Measurements from ENCODE around the gene INSL3.
"Not testable (repeated sequence)": the region's sequence is repeated elsewhere in the genome, so short reads cannot be mapped to it uniquely, and the experiment has no call there.

The INSL3 gene

GRCh38 chr19:17811681-17812080 is 9.6 kb downstream of the INSL3 start:
- DNase-seq = no peak

- DNase-seq = no peak
Measured at GRCh38 chr19:17811103-17811502, 10.2 kb downstream of the INSL3 start.

DNA sequence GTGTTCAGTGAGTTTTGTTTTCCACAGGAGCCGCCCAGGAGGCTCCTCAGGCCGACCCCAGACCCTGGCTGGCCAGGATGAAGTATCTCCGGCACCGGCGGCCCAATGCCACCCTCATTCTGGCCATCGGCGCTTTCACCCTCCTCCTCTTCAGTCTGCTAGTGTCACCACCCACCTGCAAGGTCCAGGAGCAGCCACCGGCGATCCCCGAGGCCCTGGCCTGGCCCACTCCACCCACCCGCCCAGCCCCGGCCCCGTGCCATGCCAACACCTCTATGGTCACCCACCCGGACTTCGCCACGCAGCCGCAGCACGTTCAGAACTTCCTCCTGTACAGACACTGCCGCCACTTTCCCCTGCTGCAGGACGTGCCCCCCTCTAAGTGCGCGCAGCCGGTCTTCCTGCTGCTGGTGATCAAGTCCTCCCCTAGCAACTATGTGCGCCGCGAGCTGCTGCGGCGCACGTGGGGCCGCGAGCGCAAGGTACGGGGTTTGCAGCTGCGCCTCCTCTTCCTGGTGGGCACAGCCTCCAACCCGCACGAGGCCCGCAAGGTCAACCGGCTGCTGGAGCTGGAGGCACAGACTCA is 13.5 kb downstream of the INSL3 start:
- DNase-seq = no peak

DNA sequence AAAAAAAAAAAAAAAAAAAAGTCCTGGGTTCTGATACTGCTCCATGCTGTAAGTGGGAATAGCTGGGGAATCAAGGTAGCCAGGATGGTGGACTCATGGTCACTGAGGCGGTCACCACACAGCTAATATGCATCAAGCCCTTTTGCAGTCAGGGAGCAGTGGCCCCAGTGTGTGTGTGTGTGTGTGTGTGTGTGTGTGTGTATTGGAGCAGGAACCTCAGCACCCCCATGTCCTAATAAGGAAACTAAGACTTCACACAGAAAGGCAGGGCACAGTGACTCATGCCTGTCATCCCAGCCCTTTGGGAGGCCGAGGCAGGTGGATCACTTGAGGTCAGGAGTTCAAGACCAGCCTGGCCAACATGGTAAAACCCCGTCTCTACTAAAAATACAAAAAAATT is 14.4 kb downstream of the INSL3 start:
- DNase-seq = no peak

DNA sequence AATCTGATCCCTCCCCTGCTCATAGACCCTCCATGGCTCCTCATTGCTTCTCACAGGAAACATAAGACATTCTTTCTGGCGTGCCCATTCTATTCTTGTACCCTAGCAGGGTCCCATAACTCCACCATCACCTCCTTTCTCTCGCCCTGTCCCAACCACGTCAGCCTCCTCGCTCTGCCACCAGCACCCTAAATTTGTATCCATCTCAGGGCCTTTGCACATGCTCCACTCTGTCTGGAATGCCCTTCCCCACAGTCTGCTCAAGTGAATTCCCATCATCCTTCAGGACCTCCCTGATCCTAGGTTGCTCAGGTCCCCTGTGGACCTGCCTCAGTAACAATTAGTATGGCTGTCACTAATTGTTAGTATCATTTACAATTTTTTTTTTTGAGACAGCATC is 15.9 kb downstream of the INSL3 start:
- DNase-seq = no peak

- DNase-seq = no peak
Measured at GRCh38 chr19:17803264-17803896, 17.9 kb downstream of the INSL3 start.

DNA sequence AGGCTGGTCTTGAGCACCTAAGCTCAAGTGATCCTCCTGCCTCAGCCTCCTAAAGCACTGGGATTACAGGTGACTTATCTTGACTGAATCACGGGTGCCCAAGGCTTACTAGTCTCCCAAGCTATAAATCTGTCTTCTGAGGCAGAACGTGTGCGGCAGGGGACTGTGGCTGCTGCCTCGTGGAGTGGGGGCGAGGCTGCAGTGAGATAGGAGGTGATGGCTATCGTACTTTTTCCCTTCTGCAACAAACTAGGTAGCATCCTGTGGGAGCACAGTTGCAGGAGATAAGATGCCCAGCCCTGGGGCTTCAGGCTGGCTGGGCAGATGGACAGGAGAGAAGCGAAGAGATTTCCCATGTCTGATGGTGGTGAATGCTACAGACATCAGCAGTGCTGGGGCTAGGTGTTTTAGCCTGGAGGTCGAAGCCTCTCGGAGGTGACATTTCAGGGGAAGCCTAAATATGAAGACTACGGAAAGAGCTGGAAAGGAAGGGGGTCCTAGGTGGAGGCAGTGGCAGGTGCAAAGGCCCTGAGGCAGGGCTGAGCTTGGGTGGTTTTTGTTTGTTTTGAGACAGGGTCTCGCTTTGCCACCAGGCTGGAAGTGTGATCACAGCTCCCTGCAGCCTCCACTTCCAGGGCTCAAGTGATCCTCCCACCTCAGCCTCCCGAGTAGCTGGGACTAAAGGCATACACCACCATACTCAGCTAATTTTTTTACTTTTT is 19.0 kb downstream of the INSL3 start:
- no peak for DNase-seq

DNA sequence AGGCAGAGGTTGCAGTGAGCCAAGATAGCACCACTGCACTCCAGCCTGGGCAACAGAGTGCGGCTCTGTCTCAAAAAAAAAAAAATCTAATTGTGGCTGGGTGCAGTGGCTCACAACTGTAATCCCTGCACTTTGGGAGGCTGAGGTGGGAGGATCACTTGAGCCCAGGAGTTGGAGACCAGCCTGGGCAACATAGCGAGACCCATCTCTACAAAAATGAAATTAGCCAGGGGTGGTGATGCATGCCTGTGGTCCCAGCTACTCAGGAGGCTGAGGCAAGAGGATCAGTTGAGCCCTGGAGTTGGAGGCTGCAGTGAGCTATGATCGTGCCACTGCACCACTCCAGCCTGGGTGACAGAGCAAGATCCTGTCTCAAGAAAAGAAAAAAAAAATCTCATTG is 22.7 kb downstream of the INSL3 start:
- DNase-seq = not testable (repeated sequence)

DNA sequence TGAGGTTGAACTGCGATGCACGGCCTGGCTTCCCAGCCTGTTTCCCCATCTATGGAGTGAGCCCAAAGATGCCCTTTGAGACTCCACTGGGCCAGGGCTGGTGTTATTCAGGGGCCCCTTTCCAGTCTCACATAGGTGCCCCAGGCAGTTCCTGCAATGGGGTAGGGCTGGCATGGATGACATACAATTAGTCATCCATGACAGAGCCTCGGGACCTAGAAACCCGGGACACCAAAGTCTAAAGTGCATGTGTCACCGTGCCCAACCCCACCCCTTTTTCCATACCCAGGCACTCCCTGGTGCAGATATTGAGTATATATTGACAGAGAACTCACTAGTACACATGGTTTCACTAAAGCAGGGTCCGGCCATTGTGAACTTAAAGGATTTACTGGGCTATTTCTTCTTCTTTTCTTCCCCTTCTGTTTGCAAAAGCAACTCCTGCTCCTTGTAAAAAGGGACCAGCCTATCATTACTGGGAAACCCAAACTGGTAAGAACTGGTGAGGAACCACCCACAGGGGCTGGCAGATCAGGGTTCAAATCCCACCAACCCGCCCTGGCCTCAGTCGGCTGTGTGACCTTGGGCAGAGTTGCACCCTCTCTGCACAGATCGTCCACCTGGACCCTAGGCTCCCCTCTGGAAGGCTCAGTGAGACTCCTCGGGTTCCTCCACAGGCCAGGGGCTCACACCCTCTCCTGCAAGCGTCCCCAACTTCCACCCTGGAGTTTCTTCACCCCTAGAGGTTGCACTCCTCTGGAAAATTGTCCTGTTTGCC is 23.7 kb downstream of the INSL3 start:
- DNase-seq = no peak

DNA sequence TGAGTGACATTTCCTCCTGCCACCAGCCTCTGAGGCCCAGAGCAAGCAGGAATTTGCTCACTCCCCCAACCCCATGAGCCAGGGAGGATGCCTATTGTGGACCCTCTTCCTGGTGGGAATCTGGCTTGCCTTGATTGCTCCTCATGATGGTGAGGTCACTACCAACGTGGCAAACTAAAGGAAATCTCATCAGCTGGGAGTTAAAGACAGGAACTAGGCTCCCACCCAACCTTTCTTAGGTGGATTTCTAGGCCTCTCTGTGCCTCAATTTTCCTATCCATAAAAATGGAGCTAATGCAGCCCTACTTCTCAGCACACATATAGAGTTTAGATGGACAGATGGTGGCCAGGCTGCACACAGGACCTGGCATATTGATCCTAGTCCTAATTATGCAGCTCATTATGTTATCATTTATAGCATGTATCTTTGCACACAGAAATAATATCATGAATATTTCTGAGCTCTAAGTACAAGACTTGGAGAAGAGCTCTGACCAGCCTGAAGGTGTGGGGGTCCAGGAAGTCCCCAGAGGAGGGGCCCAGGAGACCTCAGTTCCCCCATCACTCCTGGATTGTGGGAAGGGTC is 24.4 kb downstream of the INSL3 start:
- DNase-seq = no peak

- no peak for DNase-seq
Measured at GRCh38 chr19:17796013-17796837, 25.1 kb downstream of the INSL3 start.

- DNase-seq = no peak
Measured at GRCh38 chr19:17795495-17795856, 25.8 kb downstream of the INSL3 start.

- DNase-seq = peak in 2 of 3 experiments; percentile 21 to 37
Measured at GRCh38 chr19:17794731-17795494, 26.4 kb downstream of the INSL3 start, which contains the start of gene B3GNT3. TSS of gene B3GNT3 (plus strand) at chr19:17795138. CDS start at chr19:17807808, 12,670 bp downstream.

DNA sequence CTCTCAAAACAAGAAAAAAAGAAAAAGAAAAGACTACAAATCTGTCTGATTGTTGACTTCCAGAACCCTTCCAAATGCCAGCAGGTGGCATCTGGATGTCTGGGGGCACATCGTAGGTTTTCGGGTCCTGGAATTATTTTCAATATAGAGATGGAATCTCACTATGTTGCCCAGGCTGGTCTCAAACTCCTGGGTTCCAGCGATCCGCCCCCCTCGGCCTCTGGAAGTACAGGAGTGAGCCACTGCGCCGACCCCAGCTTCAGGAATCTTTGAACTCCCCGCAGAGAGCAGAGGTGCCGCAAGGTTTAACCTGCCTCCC is 26.9 kb downstream of the INSL3 start:
- DNase-seq = no peak

- peak in 1 of 3 experiments; percentile 41 for DNase-seq
Measured at GRCh38 chr19:17790059-17790780, 31.1 kb downstream of the INSL3 start.

GRCh38 chr19:17788632-17789031 is 32.7 kb downstream of the INSL3 start:
- no peak for DNase-seq

GRCh38 chr19:17787274-17787913 is 33.9 kb downstream of the INSL3 start:
- DNase-seq = no peak

GRCh38 chr19:17784201-17785008 is 36.9 kb downstream of the INSL3 start:
- DNase-seq = peak; percentile 49 to 80 (median 64)

GRCh38 chr19:17783721-17784120 is 37.6 kb downstream of the INSL3 start:
- DNase-seq = not testable (repeated sequence)
